GM12878 (cell line): Measurements from ENCODE around the gene EFCAB13. TPM values are rescaled to one million over a fixed set of nuclear protein-coding genes. Genes with fewer than 3 reads are reported as not detected.

ENCODE experiments used
- ATAC-seq: fragments of 200-7000 bp; cut with Tn5 transposase; 3 replicates; pipeline ENCODE4 v1.9.1; 2020; ENCODE audit warnings: mild to moderate bottlenecking, moderate library complexity
- BruUV-seq: library from RNA; stranded (reverse); fragments of 400-500 nt; replicated peaks from 2 replicates; lab custom pipeline; 2021; lab: Mats Ljungman, UMichigan
- CTCF ChIA-PET: fragments of 300-600 bp; sonication (Branson Sonifier 250); formaldehyde crosslinking; extraction: SDS; loops from one replicate; lab custom pipeline; 2021; ENCODE audit warnings: inconsistent platforms; lab: Yijun Ruan, JAX
- POLR2A ChIA-PET: fragments of 350-600 bp; formaldehyde crosslinking; extraction: SDS; loops from one replicate; lab custom pipeline; 2021; ENCODE audit warnings: inconsistent platforms; lab: Charles Lee
- RAD21 ChIA-PET: fragments of 300-600 bp; sonication (Branson Sonifier 250); formaldehyde crosslinking; loops from one replicate; lab custom pipeline; 2023; ENCODE audit warnings: antibody characterized with exemption; ENCODE audit not compliant: unreplicated experiment; lab: Charles Lee
- SMC1A ChIA-PET: fragments of 300-600 bp; sonication (Branson Sonifier 250); formaldehyde crosslinking; loops from one replicate; lab custom pipeline; 2023; ENCODE audit not compliant: unreplicated experiment, uncharacterized antibody; lab: Charles Lee
- DNase-seq: peaks from one replicate; pipeline ENCODE4 v3.0.0-alpha.2; 2011; ENCODE audit warnings: low read depth, low spot score
- FAIRE-seq: peaks from 3 replicates; lab custom pipeline; 2011; peaks lifted over from hg19 to GRCh38; lab: Jason Lieb, UNC
- H2AFZ ChIP-seq: 2 replicates; pipeline ENCODE4 v1.6.0; 2011; ENCODE audit warnings: low read depth, low read length, control low read depth; ENCODE audit not compliant: control insufficient read depth
- H3K27ac ChIP-seq: 2 replicates; pipeline ENCODE4 v1.5.1; 2011; ENCODE audit warnings: control low read depth; ENCODE audit not compliant: control insufficient read depth, insufficient read depth
- H3K27me3 ChIP-seq, 2 experiments: replicated peaks in 1 of 2; 2 replicates each; pipeline versions ENCODE4 v1.6.0 to v1.6.1; 2011; ENCODE audit warnings: low read length in 1 of 2; ENCODE audit not compliant: control insufficient read depth in 2 of 2, insufficient read depth in 2 of 2
- H3K36me3 ChIP-seq, 2 experiments: 2 replicates each; pipeline ENCODE4 v1.5.1; 2011; ENCODE audit warnings: low read length in 1 of 2; ENCODE audit not compliant: control insufficient read depth in 2 of 2, insufficient read depth in 2 of 2
- H3K4me1 ChIP-seq: 2 replicates; pipeline ENCODE4 v1.6.1; 2011; ENCODE audit warnings: mild to moderate bottlenecking, low read length, moderate library complexity, mixed read lengths; ENCODE audit not compliant: control insufficient read depth, insufficient read depth
- H3K4me2 ChIP-seq: 2 replicates; pipeline ENCODE4 v1.6.0; 2011; ENCODE audit warnings: control low read depth; ENCODE audit not compliant: control insufficient read depth, insufficient read depth
- H3K4me3 ChIP-seq: fragments of 200-600 bp; sonication (generic); 2 replicates; pipeline ENCODE4 v1.5.1; 2016
- H3K79me2 ChIP-seq: 2 replicates; pipeline ENCODE4 v1.6.0; 2011; ENCODE audit warnings: low read length; ENCODE audit not compliant: control insufficient read depth, insufficient read depth
- H3K9ac ChIP-seq: 2 replicates; pipeline ENCODE4 v1.8.0; 2011; ENCODE audit warnings: low read length, control low read depth, mixed read lengths; ENCODE audit not compliant: control insufficient read depth, insufficient read depth
- H3K9me3 ChIP-seq: replicated peaks from 3 replicates; pipeline ENCODE4 v1.5.1; 2011; ENCODE audit warnings: mild to moderate bottlenecking, low read length; ENCODE audit not compliant: control insufficient read depth, insufficient read depth
- H4K20me1 ChIP-seq: 2 replicates; pipeline ENCODE4 v1.6.0; 2011; ENCODE audit not compliant: control insufficient read depth, insufficient read depth
- BCL11A ChIP-seq: IDR thresholded peaks from 2 replicates; pipeline ENCODE4 v1.6.1; 2011; ENCODE audit warnings: low read depth, low read length
- BHLHE40 ChIP-seq, 2 experiments: fragments of 450-650 bp in 1 of 2; IDR thresholded peaks; 2 replicates each; pipeline ENCODE4 v1.6.1; 2011 to 2017; ENCODE audit warnings: low read depth in 2 of 2, borderline replicate concordance in 1 of 2, improper control_type of control experiment in 1 of 2, low read length in 1 of 2, mild to moderate bottlenecking in 1 of 2
- CEBPB ChIP-seq, 2 experiments: fragments of 150-350 bp in 1 of 2; IDR thresholded peaks; 2 replicates each; pipeline ENCODE4 v1.6.1; 2012 to 2014; ENCODE audit warnings: low read depth in 2 of 2, low read length in 2 of 2, borderline replicate concordance in 1 of 2, inconsistent platforms in 1 of 2
- IKZF1 ChIP-seq: fragments of 450-650 bp; conservative IDR thresholded peaks from 2 replicates; pipeline ENCODE4 v1.6.1; 2017; ENCODE audit warnings: antibody characterized with exemption, mild to moderate bottlenecking
- IKZF2 ChIP-seq, 2 experiments: fragments of 450-650 bp; IDR thresholded peaks; 2 replicates each; pipeline ENCODE4 v1.6.1; 2017; ENCODE audit warnings: mild to moderate bottlenecking in 2 of 2, moderate library complexity in 2 of 2
- MYB ChIP-seq: fragments of 150-350 bp; IDR thresholded peaks from 2 replicates; pipeline ENCODE4 v1.6.1; 2014; ENCODE audit warnings: mild to moderate bottlenecking, low read depth, low read length, borderline replicate concordance
- NRF1 ChIP-seq: conservative IDR thresholded peaks from 2 replicates; pipeline ENCODE4 v1.6.1; 2011; ENCODE audit warnings: mild to moderate bottlenecking, low read depth, low read length, improper control_type of control experiment
- POLR2AphosphoS2 ChIP-seq: IDR thresholded peaks from 2 replicates; pipeline ENCODE4 v1.6.1; 2011; ENCODE audit warnings: low read depth, mild to moderate bottlenecking, low read length, improper control_type of control experiment, moderate library complexity
- RCOR1 ChIP-seq: conservative IDR thresholded peaks from 2 replicates; pipeline ENCODE4 v1.6.1; 2012; ENCODE audit warnings: low read depth, low read length, improper control_type of control experiment
- SIX5 ChIP-seq: IDR thresholded peaks from 2 replicates; pipeline ENCODE4 v1.6.1; 2011; ENCODE audit warnings: mild to moderate bottlenecking, low read depth, low read length, moderate library complexity; ENCODE audit not compliant: severe bottlenecking
- SP1 ChIP-seq: IDR thresholded peaks from one replicate; pipeline ENCODE4 v1.6.1; 2011; ENCODE audit warnings: low read depth, low read length
- WGBS: methylation state at CpG from one replicate; pipeline ENCODE4 v1.1.6; 2016; ENCODE audit warnings: low lambda C conversion rate; ENCODE audit not compliant: insufficient replicate concordance, insufficient coverage; ENCODE audit errors: missing lambda C conversion rate; 5-methylcytosine and 5-hydroxymethylcytosine counted together
- in situ Hi-C: fragments of 300-500 bp; cut with MboI; formaldehyde crosslinking; loops from 9 replicates; pipeline ENCODE4 v1.14.3; 2018; ENCODE audit warnings: mixed read lengths
- intact Hi-C: fragments of 100-400 bp; cut with micrococcal nuclease; formaldehyde crosslinking; loops from one replicate; pipeline ENCODE4 v1.14.2; 2022; ENCODE audit not compliant: unreplicated experiment
- polyA plus RNA-seq, 11 experiments: library from polyadenylated mRNA; depleted of rRNA in 4 of 11; unstranded in 6 of 11; stranded (reverse) in 5 of 11; fragments of >200 nt; fragmentation: Nextera tagmentation in 4 of 11; fragmentation: Illumina TruSeq in 1 of 11; extraction: Ambion mirVana in 4 of 11; extraction: Trizol in 1 of 11; gene quantifications; 1 replicate in 1 of 11; 2 replicates in 10 of 11; pipeline versions ENCODE4 v1.2.1 to v1.2.3, GENCODE V29; 2011 to 2016; ENCODE audit warnings: inconsistent platforms in 2 of 11, missing spikeins in 2 of 11, low read depth in 1 of 11
- total RNA-seq, 4 experiments: library from RNA; depleted of rRNA in 3 of 4; stranded (reverse); fragments of >200 nt in 3 of 4; fragmentation: Illumina TruSeq in 1 of 4; extraction: Trizol in 1 of 4; gene quantifications; 2 replicates each; pipeline versions ENCODE4 v1.2.1 to v1.2.3, GENCODE V29; 2013 to 2021
- TF ChIP-seq, protein P1 (sequence below): IDR thresholded peaks from 2 replicates; pipeline ENCODE4 v1.6.1; 2012; ENCODE audit warnings: low read depth, low read length, improper control_type of control experiment
- TF ChIP-seq, protein P2 (sequence below): fragments of 450-650 bp; IDR thresholded peaks from 2 replicates; pipeline ENCODE4 v1.6.1; 2016; ENCODE audit warnings: mild to moderate bottlenecking

Gene EFCAB13
- total and polyA plus RNA-seq, 10 of the 15 experiments (the other 5 are each of a cell fraction or from before 2014, with no cell fraction given) = 0.90 to 8.7 (median 5.0) TPM

DNA sequence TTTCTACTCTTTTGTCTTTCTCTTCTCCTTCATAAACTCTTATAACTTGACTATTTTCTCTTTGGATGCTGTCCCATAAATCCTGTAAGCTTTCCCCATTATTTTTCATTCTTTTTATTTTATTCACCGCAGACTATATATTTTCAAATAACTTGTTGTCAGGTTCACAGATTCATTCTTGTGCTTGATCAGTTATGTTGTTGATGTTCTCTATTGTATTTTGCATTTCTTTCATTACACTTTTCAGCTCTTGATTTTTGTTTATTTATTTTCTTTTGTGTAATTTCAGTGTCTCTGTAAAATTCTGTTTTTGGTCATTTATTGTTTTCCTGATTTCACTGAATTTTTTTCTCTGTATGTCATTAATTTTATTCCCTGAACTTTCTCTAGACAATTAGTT, 49.2 kb downstream of the EFCAB13 start:
- no peak for FAIRE-seq

More for the DNA sequence above, 49.2 kb downstream of the EFCAB13 start:
- no peaks in the 10 kb centered on the region for H4K20me1 ChIP-seq
- TF ChIP-seq IKZF1 (no peak), IKZF2 (IDR thresholded peaks at IDR 0.05) (no peak), BHLHE40 (IDR thresholded peaks at IDR 0.05; ENCODE audit: borderline replicate concordance in 1 of 2, low read depth in 2 of 2, low read length in 1 of 2) (no peak), MYB (no peak), SP1 (no peak), SIX5 (no peak), CEBPB (IDR thresholded peaks at IDR 0.05; ENCODE audit: borderline replicate concordance in 1 of 2, low read depth in 2 of 2, low read length in 2 of 2) (no peak), POLR2AphosphoS2 (no peak), BCL11A (no peak), RCOR1 (no peak), NRF1 (no peak)
- TF ChIP-seq, protein P1, sequence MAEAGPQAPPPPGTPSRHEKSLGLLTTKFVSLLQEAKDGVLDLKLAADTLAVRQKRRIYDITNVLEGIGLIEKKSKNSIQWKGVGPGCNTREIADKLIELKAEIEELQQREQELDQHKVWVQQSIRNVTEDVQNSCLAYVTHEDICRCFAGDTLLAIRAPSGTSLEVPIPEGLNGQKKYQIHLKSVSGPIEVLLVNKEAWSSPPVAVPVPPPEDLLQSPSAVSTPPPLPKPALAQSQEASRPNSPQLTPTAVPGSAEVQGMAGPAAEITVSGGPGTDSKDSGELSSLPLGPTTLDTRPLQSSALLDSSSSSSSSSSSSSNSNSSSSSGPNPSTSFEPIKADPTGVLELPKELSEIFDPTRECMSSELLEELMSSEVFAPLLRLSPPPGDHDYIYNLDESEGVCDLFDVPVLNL = no peak
- TF ChIP-seq, protein P2, sequence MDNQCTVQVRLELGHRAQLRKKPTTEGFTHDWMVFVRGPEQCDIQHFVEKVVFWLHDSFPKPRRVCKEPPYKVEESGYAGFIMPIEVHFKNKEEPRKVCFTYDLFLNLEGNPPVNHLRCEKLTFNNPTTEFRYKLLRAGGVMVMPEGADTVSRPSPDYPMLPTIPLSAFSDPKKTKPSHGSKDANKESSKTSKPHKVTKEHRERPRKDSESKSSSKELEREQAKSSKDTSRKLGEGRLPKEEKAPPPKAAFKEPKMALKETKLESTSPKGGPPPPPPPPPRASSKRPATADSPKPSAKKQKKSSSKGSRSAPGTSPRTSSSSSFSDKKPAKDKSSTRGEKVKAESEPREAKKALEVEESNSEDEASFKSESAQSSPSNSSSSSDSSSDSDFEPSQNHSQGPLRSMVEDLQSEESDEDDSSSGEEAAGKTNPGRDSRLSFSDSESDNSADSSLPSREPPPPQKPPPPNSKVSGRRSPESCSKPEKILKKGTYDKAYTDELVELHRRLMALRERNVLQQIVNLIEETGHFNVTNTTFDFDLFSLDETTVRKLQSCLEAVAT = no peak
- TF ChIP-seq, all 136 proteins: peak for 0
- in situ Hi-C loops = no loop called here
- RAD21 ChIA-PET = no interaction called here
- no peak overlapping the region for H3K9ac ChIP-seq
- no peak overlapping the region for H3K4me3 ChIP-seq
- BruUV-seq = no TSS peak
- H3K9me3 ChIP-seq = peaks cover 2% of the 10 kb centered on the region
- ATAC-seq (no peak), DNase-seq (no peak)
- no peaks in the 10 kb centered on the region for H3K36me3 ChIP-seq
- H2AFZ ChIP-seq = no peak overlapping the region
- no peaks in the 10 kb centered on the region for H3K4me1 ChIP-seq
- intact Hi-C loops = no loop called here
- SMC1A ChIA-PET = interaction anchor here (1.6 kb wide), 1 partner anchor 27 kb away, joined by 3 read pairs; no protein-coding TSS in a partner anchor
- POLR2A ChIA-PET = no interaction called here
- H3K27ac ChIP-seq = no peak overlapping the region
- no peak overlapping the region for H3K4me2 ChIP-seq
- CTCF ChIA-PET = no interaction called here
- 100% methylated on average over 1 of the region's 1 CpG for WGBS
- H3K27me3 ChIP-seq = no peaks in the 10 kb centered on the region
- no peaks in the 10 kb centered on the region for H3K79me2 ChIP-seq
